C4-2B (cell line): Measurements from ENCODE around the gene MCRIP1.

Experiments used
- H3K27ac ChIP-seq: fragments of 450-650 bp; 2 replicates; pipeline ENCODE4 v1.5.1; 2017
- CTCF ChIP-seq: fragments of 450-650 bp; conservative IDR thresholded peaks from 2 replicates; pipeline ENCODE4 v1.5.1; 2017; ENCODE audit warnings: mild to moderate bottlenecking
- ZFX ChIP-seq: fragments of 450-650 bp; IDR thresholded peaks from 2 replicates; pipeline ENCODE4 v1.6.1; 2017

The MCRIP1 gene

GRCh38 chr17:81813861-81814683 lies 19.0 kb downstream of the MCRIP1 start:
- no peak overlapping the region for H3K27ac ChIP-seq
- no peak for TF ChIP-seq CTCF
- no peak for TF ChIP-seq ZFX

- no peak overlapping the region for H3K27ac ChIP-seq
- no peak for TF ChIP-seq CTCF
- TF ChIP-seq ZFX: no peak
Measured at GRCh38 chr17:81813371-81813684, 19.8 kb downstream of the MCRIP1 start.

GRCh38 chr17:81812571-81813370 lies 20.3 kb downstream of the MCRIP1 start:
- TF ChIP-seq CTCF: no peak
- H3K27ac ChIP-seq: no peak overlapping the region

- TF ChIP-seq CTCF (no peak), ZFX (no peak)
- H3K27ac ChIP-seq: no peak overlapping the region
Measured at GRCh38 chr17:81811705-81812570, 21.2 kb downstream of the MCRIP1 start.

GRCh38 chr17:81810892-81811704 lies 22.0 kb downstream of the MCRIP1 start:
- no peak for TF ChIP-seq CTCF
- TF ChIP-seq ZFX: no peak
- no peak overlapping the region for H3K27ac ChIP-seq

GRCh38 chr17:81810476-81810875 lies 22.6 kb downstream of the MCRIP1 start:
- TF ChIP-seq CTCF (no peak), ZFX (no peak)

More at GRCh38 chr17:81810476-81810875, 22.6 kb downstream of the MCRIP1 start:
- H3K27ac ChIP-seq: no peak overlapping the region
